H1 (cell line): Measurements from ENCODE around the gene EMC7. TPM values are rescaled to one million over a fixed set of nuclear protein-coding genes. Genes with fewer than 3 reads are reported as not detected.

ENCODE experiments used
- EP300 ChIP-seq, 2 experiments: IDR thresholded peaks; 1 replicate in 1 of 2; 2 replicates in 1 of 2; pipeline ENCODE4 v1.6.1; 2011 to 2012; ENCODE audit warnings: low read depth in 2 of 2, low read length in 2 of 2, mild to moderate bottlenecking in 2 of 2, borderline replicate concordance in 1 of 2, inconsistent platforms in 1 of 2, moderate library complexity in 1 of 2
- PHF8 ChIP-seq: fragments of 200-600 bp; sonication (generic); conservative IDR thresholded peaks from 2 replicates; pipeline ENCODE4 v1.7.1; 2012; ENCODE audit warnings: low read depth, mild to moderate bottlenecking, inconsistent platforms, low read length, moderate library complexity
- RFX5 ChIP-seq: IDR thresholded peaks from 2 replicates; pipeline ENCODE4 v1.6.1; 2011; ENCODE audit warnings: low read depth, low read length, improper control_type of control experiment, borderline replicate concordance
- TAF1 ChIP-seq: IDR thresholded peaks from 2 replicates; pipeline ENCODE4 v1.6.1; 2011; ENCODE audit warnings: mild to moderate bottlenecking, low read depth, low read length
- polyA plus RNA-seq, 7 experiments: library from polyadenylated mRNA; depleted of rRNA in 3 of 7; stranded (reverse) in 5 of 7; unstranded in 2 of 7; fragments of >200 nt in 5 of 7; fragments of 200-250 nt in 2 of 7; gene quantifications; 1 replicate in 5 of 7; 2 replicates in 1 of 7; 4 replicates in 1 of 7; pipeline versions ENCODE4 v1.2.1 to v1.2.3, GENCODE V29; 2011 to 2013; ENCODE audit warnings: missing spikeins in 2 of 7, mixed read lengths in 2 of 7
- total RNA-seq: library from RNA; stranded (reverse); fragmentation: NEBNext Ultra II Directional; extraction: Animal tissue kit (Norgen Biotek cat#: 25700); gene quantifications from 2 replicates; pipeline ENCODE4 v1.2.1, GENCODE V29; 2021
- TF ChIP-seq, protein P1 (sequence below): IDR thresholded peaks from 2 replicates; pipeline ENCODE4 v1.6.1; 2012; ENCODE audit warnings: inconsistent platforms

The EMC7 gene
- total and polyA plus RNA-seq, 2 of the 8 experiments (the other 6 are each of a cell fraction or from before 2014, with no cell fraction given): 29.0 to 39.0 TPM

DNA sequence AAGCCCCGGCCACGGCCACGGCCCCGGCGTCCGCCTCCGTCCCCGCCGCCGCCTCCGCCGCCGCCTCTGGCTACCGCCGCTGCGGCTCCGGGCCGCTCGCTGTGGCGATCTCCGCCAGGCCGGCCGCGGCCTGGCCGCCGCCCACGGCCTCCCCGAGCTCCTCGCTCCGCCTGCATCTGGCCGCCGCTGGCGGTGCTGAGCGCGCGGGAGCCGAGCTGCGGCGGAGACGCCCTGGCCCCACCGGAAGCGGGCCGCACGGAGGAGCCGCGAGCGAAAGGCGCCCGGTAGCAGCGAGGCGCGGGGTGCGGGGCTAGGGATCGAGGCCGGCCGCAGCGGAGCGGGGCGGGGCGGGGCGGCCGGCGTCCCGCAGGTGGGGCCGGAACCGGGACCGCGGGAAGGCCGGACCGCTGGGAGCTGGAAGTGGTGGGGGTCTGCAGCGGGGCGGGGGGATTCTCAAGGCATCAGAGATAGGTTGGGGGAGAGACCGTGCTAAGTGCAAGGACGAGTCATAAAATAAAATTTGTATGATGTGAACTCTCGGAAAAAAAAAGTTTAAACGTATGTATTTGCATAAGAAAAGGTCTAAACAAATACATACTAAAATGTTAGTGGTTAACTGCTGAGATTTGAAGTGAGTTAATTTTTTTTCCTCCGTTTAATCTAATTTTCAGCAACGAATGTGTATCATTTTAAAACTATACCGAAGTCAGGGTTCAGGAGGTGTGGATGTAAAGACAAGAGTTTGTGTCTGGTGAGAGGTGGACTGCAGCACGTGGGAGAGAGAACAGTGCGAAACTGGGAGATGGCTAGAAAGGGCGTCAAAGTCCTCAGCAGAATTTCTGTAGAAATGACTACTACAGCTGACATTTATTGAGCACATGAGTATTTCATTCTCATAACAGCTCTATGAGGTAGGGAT is 62.5 kb downstream of the EMC7 start, which contains the start of gene AVEN (continued):
- TF ChIP-seq EP300 (IDR thresholded peaks at IDR 0.05; ENCODE audit: borderline replicate concordance in 1 of 2, low read depth in 2 of 2, low read length in 2 of 2) (0 out of 3 replicates have a peak, but pooled peaks of 1 of the 2 experiments have one; percentile 9), PHF8 (peak; percentile 14; the same call in 1 of the 2 replicates), RFX5 (no peak), TAF1 (no peak)
- TF ChIP-seq, protein P1, sequence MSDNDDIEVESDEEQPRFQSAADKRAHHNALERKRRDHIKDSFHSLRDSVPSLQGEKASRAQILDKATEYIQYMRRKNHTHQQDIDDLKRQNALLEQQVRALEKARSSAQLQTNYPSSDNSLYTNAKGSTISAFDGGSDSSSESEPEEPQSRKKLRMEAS: peak; percentile 64
